Measurements from ENCODE around the gene RPL13. TPM values are rescaled to one million over a fixed set of nuclear protein-coding genes. Genes with fewer than 3 reads are reported as not detected.

The RPL13 gene
- total and polyA plus RNA-seq, 2 of the 13 experiments (the other 11 are each of a cell fraction or from before 2014, with no cell fraction given) = 2,988 to 4,411 TPM

DNA sequence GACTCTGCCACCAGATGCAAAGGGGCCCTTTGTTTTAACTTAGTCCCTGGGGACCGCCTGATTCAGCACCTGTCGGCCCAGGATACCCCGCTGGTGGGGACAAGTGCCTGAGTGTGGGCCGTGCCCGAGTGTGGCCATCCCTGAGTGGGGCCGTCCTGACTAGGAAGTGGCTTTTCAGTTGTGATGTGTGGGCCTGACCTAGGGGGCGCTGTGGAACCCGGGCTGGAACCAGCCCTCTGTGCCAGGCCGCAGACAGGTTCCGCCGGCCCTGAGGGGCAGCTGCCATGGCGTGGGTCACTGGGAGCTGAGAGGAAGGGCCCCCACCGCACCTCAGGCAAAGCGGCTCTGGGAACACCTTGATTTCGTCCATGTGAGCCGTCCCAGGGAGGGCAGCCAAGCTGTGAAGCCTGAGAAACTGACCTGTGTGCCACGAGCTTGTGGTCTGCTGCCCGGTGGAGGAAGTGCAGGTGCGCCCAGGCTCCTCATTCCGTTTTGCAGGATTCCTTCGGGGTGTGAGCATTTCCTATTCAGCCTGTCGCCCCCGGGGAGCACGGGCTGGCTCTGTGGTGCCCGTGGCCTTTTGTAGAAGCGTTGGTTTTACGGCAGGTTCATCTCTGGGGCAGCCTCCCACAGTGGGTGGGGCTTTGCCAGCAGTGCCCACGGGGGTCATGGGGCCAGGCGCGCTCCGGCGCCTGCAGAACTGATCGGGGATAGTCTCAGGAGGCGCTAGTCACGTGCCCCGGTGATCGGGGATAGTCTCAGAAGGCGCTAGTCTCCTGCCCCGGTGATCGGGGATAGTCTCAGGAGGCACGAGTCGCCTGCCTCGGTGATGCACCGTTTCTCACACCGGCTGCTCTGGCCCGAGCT is 5.3 kb downstream of the RPL13 start (continued):
- TF ChIP-seq ZNF629 (CRISPR knock-in tag; conservative IDR thresholded peaks at IDR 0.05) (no peak; the same call in 1 of the 2 replicates), CENPBD1 (CRISPR knock-in tag; IDR thresholded peaks at IDR 0.05; ENCODE audit: borderline replicate concordance, low read depth) (peak; percentile 92), SMC3 (IDR thresholded peaks at IDR 0.05; ENCODE audit: low read length) (no peak), TBP (CRISPR knock-in tag; IDR thresholded peaks at IDR 0.05) (no peak), ZBTB25 (CRISPR knock-in tag; IDR thresholded peaks at IDR 0.05) (no peak), ZNF713 (CRISPR knock-in tag; IDR thresholded peaks at IDR 0.05) (peak; percentile 93), ZNF20 (CRISPR knock-in tag; IDR thresholded peaks at IDR 0.05) (no peak), BCL6 (CRISPR knock-in tag; IDR thresholded peaks at IDR 0.05) (no peak), MIXL1 (CRISPR knock-in tag; IDR thresholded peaks at IDR 0.05) (no peak), FOXA3 (CRISPR knock-in tag; IDR thresholded peaks at IDR 0.05) (no peak; the same call in 1 of the 2 replicates), HOXA9 (CRISPR knock-in tag; IDR thresholded peaks at IDR 0.05; ENCODE audit: borderline replicate concordance) (no peak), ZSCAN25 (CRISPR knock-in tag; IDR thresholded peaks at IDR 0.05) (0 out of 2 replicates have a peak, but pooled peaks have one; percentile 10), MYC (CRISPR knock-in tag; IDR thresholded peaks at IDR 0.05; ENCODE audit: borderline replicate concordance) (no peak), ZNF33B (CRISPR knock-in tag; IDR thresholded peaks at IDR 0.05) (0 out of 2 replicates have a peak, but pooled peaks have one; percentile 58), JARID2 (CRISPR knock-in tag; IDR thresholded peaks at IDR 0.05; ENCODE audit: insufficient replicate concordance) (no peak)
- TF ChIP-seq, protein P1, sequence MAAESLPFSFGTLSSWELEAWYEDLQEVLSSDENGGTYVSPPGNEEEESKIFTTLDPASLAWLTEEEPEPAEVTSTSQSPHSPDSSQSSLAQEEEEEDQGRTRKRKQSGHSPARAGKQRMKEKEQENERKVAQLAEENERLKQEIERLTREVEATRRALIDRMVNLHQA (CRISPR knock-in tag; IDR thresholded peaks at IDR 0.05) = no peak
- TF ChIP-seq, protein P2, sequence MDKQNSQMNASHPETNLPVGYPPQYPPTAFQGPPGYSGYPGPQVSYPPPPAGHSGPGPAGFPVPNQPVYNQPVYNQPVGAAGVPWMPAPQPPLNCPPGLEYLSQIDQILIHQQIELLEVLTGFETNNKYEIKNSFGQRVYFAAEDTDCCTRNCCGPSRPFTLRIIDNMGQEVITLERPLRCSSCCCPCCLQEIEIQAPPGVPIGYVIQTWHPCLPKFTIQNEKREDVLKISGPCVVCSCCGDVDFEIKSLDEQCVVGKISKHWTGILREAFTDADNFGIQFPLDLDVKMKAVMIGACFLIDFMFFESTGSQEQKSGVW (CRISPR knock-in tag; IDR thresholded peaks at IDR 0.05; ENCODE audit: borderline replicate concordance) = no peak
- TF ChIP-seq, protein P3, sequence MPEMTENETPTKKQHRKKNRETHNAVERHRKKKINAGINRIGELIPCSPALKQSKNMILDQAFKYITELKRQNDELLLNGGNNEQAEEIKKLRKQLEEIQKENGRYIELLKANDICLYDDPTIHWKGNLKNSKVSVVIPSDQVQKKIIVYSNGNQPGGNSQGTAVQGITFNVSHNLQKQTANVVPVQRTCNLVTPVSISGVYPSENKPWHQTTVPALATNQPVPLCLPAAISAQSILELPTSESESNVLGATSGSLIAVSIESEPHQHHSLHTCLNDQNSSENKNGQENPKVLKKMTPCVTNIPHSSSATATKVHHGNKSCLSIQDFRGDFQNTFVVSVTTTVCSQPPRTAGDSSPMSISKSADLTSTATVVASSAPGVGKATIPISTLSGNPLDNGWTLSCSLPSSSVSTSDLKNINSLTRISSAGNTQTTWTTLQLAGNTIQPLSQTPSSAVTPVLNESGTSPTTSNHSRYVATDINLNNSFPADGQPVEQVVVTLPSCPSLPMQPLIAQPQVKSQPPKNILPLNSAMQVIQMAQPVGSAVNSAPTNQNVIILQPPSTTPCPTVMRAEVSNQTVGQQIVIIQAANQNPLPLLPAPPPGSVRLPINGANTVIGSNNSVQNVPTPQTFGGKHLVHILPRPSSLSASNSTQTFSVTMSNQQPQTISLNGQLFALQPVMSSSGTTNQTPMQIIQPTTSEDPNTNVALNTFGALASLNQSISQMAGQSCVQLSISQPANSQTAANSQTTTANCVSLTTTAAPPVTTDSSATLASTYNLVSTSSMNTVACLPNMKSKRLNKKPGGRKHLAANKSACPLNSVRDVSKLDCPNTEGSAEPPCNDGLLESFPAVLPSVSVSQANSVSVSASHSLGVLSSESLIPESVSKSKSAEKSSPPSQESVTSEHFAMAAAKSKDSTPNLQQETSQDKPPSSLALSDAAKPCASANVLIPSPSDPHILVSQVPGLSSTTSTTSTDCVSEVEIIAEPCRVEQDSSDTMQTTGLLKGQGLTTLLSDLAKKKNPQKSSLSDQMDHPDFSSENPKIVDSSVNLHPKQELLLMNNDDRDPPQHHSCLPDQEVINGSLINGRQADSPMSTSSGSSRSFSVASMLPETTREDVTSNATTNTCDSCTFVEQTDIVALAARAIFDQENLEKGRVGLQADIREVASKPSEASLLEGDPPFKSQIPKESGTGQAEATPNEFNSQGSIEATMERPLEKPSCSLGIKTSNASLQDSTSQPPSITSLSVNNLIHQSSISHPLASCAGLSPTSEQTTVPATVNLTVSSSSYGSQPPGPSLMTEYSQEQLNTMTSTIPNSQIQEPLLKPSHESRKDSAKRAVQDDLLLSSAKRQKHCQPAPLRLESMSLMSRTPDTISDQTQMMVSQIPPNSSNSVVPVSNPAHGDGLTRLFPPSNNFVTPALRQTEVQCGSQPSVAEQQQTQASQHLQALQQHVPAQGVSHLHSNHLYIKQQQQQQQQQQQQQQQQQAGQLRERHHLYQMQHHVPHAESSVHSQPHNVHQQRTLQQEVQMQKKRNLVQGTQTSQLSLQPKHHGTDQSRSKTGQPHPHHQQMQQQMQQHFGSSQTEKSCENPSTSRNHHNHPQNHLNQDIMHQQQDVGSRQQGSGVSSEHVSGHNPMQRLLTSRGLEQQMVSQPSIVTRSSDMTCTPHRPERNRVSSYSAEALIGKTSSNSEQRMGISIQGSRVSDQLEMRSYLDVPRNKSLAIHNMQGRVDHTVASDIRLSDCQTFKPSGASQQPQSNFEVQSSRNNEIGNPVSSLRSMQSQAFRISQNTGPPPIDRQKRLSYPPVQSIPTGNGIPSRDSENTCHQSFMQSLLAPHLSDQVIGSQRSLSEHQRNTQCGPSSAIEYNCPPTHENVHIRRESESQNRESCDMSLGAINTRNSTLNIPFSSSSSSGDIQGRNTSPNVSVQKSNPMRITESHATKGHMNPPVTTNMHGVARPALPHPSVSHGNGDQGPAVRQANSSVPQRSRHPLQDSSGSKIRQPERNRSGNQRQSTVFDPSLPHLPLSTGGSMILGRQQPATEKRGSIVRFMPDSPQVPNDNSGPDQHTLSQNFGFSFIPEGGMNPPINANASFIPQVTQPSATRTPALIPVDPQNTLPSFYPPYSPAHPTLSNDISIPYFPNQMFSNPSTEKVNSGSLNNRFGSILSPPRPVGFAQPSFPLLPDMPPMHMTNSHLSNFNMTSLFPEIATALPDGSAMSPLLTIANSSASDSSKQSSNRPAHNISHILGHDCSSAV (CRISPR knock-in tag; IDR thresholded peaks at IDR 0.05; ENCODE audit: borderline replicate concordance) = no peak
